Upper lobe of left lung (tissue), 6 donors: ENCODE data around the gene ANO10. TPM values are rescaled to one million over a fixed set of nuclear protein-coding genes. Genes with fewer than 3 reads are reported as not detected.
"Not testable (repeated sequence)": the region's sequence is repeated elsewhere in the genome, so short reads cannot be mapped to it uniquely, and the experiment has no call there.

ENCODE experiments used
- ATAC-seq, 2 donors: fragments of 200-7000 bp; cut with Tn5 transposase; one replicate each; pipeline ENCODE4 v1.9.1; 2022; ENCODE audit warnings: mild to moderate bottlenecking in 2 of 2, moderate library complexity in 2 of 2; ENCODE audit not compliant: low FRiP score in 2 of 2
- DNase-seq, 2 donors: peaks; one replicate each; pipeline ENCODE4 v3.0.0-alpha.2; 2019 to 2020
- H3K27ac ChIP-seq, 4 donors: fragments of 200-600 bp; sonication (generic); one replicate each; pipeline ENCODE4 v1.5.1; 2016 to 2019
- H3K27me3 ChIP-seq, 4 donors: fragments of 200-600 bp; sonication (generic); one replicate each; pipeline ENCODE4 v1.5.1; 2017 to 2019
- H3K36me3 ChIP-seq, 4 donors: fragments of 200-600 bp; sonication (generic); one replicate each; pipeline ENCODE4 v1.5.1; 2016 to 2019
- H3K4me1 ChIP-seq, 4 donors: fragments of 200-600 bp; sonication (generic); one replicate each; pipeline ENCODE4 v1.5.1; 2018 to 2019
- H3K4me3 ChIP-seq, 4 donors: fragments of 200-600 bp; sonication (generic); one replicate each; pipeline ENCODE4 v1.5.1; 2017 to 2019; ENCODE audit warnings: mild to moderate bottlenecking in 2 of 4, moderate library complexity in 1 of 4
- H3K9me3 ChIP-seq, 4 donors: fragments of 200-600 bp; sonication (generic); one replicate each; pipeline ENCODE4 v1.5.1; 2018 to 2019
- EP300 ChIP-seq, 4 donors: sonication (generic); formaldehyde crosslinking; IDR thresholded peaks; one replicate each; pipeline ENCODE4 v1.5.1; 2017; ENCODE audit warnings: antibody characterized with exemption in 4 of 4, control low read depth in 2 of 4
- POLR2A ChIP-seq, 4 donors: fragments of 450-650 bp; IDR thresholded peaks; one replicate each; pipeline ENCODE4 v1.5.1; 2016 to 2017; ENCODE audit warnings: antibody characterized with exemption in 4 of 4, mild to moderate bottlenecking in 2 of 4
- POLR2AphosphoS5 ChIP-seq, 2 donors: sonication (generic); formaldehyde crosslinking; IDR thresholded peaks; one replicate each; pipeline ENCODE4 v1.5.1; 2017; ENCODE audit warnings: antibody characterized with exemption in 2 of 2
- WGBS, 2 donors: methylation state at CpG; one replicate each; pipeline ENCODE4 v1.1.5; 2017 to 2018; 5-methylcytosine and 5-hydroxymethylcytosine counted together
- total RNA-seq, 6 donors: library from RNA; depleted of rRNA in 4 of 6; stranded (reverse); fragments of >200 nt in 4 of 6; gene quantifications; one replicate each; pipeline versions ENCODE4 v1.1.0 to v1.2.1, GENCODE V29; 2016 to 2021
- TF ChIP-seq, protein P1 (sequence below), 6 experiments: fragments of 450-650 bp in 4 of 6; fragments of 200-600 bp in 2 of 6; sonication (generic) in 2 of 6; IDR thresholded peaks; one replicate each; pipeline ENCODE4 v1.5.1; 2016 to 2019; ENCODE audit warnings: antibody characterized with exemption in 6 of 6
- donor health status: DM: no; HTN: no; CAD: no; lungs with moderate emphysema.
- donor health status: DM: no; HTN: yes; CAD: no; lungs with severe emphysema.

Gene ANO10
- total RNA-seq, 6 donors from 2014 or later = 12.9 to 27.2 (median 18.3) TPM

DNA sequence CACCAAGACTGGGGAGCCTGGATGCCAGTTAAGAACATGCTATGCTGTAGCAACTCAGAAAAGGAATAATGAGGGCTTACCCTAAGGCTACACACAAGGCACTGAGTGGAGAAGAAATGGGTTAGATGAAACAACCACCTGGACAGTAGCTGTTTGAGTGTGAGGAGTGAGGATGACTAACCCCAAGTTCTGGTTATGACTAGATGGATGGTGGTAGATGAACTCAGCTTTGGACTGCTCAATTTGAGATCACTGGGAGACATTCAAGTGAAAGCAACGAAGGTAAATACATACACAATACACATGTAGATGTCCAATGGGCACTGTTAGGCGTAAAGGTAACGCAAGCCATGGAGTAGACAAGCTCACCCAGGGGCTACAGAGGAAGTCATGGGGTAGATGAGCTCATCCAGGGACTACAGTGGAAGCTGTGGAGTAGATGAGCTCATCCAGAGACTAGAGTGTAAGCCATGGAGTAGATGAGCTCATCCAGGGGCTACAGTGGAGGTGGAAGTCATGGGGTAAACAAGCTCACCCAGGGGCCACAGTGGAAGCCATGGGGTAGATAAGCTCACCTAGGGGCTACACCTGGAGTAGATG lies 98.3 kb downstream of the ANO10 start:
- DNase-seq (no peak), ATAC-seq (no peak)
- Histone ChIP-seq H3K4me3 (no peak overlapping the region), H3K27me3 (no peaks in the 10 kb centered on the region), H3K4me1 (no peaks in the 10 kb centered on the region), H3K36me3 (no peaks in the 10 kb centered on the region), H3K27ac (no peak overlapping the region), H3K9me3 (peaks cover 0 to 11% (median 6%) of the 10 kb centered on the region in 4 donors)
- TF ChIP-seq, protein P1, sequence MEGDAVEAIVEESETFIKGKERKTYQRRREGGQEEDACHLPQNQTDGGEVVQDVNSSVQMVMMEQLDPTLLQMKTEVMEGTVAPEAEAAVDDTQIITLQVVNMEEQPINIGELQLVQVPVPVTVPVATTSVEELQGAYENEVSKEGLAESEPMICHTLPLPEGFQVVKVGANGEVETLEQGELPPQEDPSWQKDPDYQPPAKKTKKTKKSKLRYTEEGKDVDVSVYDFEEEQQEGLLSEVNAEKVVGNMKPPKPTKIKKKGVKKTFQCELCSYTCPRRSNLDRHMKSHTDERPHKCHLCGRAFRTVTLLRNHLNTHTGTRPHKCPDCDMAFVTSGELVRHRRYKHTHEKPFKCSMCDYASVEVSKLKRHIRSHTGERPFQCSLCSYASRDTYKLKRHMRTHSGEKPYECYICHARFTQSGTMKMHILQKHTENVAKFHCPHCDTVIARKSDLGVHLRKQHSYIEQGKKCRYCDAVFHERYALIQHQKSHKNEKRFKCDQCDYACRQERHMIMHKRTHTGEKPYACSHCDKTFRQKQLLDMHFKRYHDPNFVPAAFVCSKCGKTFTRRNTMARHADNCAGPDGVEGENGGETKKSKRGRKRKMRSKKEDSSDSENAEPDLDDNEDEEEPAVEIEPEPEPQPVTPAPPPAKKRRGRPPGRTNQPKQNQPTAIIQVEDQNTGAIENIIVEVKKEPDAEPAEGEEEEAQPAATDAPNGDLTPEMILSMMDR (IDR thresholded peaks at IDR 0.05) = no peak
- TF ChIP-seq EP300 (IDR thresholded peaks at IDR 0.05) = no peak
- no peak for TF ChIP-seq POLR2AphosphoS5 (IDR thresholded peaks at IDR 0.05)
- WGBS, 2 donors = 90 to 100% methylated on average over 3 of the region's 3 CpGs

DNA sequence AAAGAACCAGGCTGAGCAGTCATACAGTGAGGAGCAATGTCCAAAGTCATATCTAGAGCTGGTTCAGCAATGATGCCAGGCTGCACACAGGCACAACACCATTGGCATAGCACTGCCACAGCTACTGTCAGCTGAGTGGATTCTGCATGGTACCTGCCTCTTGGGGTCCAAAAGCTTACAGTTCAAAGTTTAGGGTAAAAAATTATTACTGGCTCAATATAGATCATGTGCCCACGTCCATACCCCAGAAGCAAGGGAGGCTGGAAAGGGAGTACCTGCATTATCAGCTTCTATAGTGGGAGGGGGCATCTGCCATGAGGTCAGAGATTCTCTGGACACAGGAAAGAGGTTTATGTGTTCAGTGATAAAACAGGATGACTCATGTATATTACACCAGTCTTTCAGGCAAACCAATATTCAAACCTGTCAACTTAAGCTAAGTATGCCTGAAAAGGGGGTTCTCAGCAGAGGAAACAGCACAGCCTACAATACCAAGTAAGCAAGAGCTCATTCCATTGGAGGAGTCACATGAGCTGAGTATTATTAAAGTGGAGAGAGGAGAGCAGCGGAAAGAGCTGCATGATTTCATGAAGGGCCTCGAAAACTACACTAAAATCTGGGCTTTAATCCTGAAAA lies 99.0 kb downstream of the ANO10 start:
- Histone ChIP-seq H3K9me3 (peaks cover 0 to 13% (median 9%) of the 10 kb centered on the region in 4 donors), H3K36me3 (no peaks in the 10 kb centered on the region), H3K27me3 (no peaks in the 10 kb centered on the region), H3K4me3 (no peak overlapping the region), H3K4me1 (no peaks in the 10 kb centered on the region), H3K27ac (no peak overlapping the region)
- 90 to 94% methylated on average over 3 of the region's 3 CpGs for WGBS, 2 donors
- no peak for TF ChIP-seq POLR2AphosphoS5 (IDR thresholded peaks at IDR 0.05)
- TF ChIP-seq EP300 (IDR thresholded peaks at IDR 0.05) = no peak
- TF ChIP-seq, protein P1 (IDR thresholded peaks at IDR 0.05) = no peak
- TF ChIP-seq POLR2A (IDR thresholded peaks at IDR 0.05) = no peak
- no peak for DNase-seq
- ATAC-seq = no peak

DNA sequence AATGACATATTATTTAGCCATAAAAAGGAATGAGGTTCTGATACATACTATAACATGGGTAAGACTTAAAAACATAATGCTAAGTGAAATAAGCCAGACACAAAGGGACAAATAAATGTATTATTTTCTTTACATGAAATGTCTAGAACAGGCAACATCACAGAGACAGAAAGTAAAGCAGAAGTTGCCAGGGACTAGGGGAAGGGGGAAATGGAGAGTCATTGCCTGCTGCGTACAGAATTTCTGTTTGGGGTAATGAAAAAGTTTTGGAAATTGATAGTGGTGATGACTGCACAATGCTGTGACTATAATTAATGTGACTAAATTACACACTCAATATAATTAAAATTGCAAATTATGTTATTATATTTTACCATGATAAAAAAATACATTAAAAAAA lies 99.9 kb downstream of the ANO10 start:
- 63 to 93% methylated on average over 1 of the region's 1 CpG for WGBS, 2 donors
- TF ChIP-seq POLR2AphosphoS5 (IDR thresholded peaks at IDR 0.05) = no peak
- no peak for TF ChIP-seq POLR2A (IDR thresholded peaks at IDR 0.05)
- TF ChIP-seq, protein P1 (IDR thresholded peaks at IDR 0.05) = no peak
- no peak for TF ChIP-seq EP300 (IDR thresholded peaks at IDR 0.05)
- H3K36me3 ChIP-seq = no peaks in the 10 kb centered on the region
- no peaks in the 10 kb centered on the region for H3K27me3 ChIP-seq
- no peak for DNase-seq
- H3K9me3 ChIP-seq = peaks cover 0 to 13% (median 9%) of the 10 kb centered on the region in 4 donors
- no peak overlapping the region for H3K4me3 ChIP-seq
- no peaks in the 10 kb centered on the region for H3K4me1 ChIP-seq
- no peak overlapping the region for H3K27ac ChIP-seq
- no peak for ATAC-seq

DNA sequence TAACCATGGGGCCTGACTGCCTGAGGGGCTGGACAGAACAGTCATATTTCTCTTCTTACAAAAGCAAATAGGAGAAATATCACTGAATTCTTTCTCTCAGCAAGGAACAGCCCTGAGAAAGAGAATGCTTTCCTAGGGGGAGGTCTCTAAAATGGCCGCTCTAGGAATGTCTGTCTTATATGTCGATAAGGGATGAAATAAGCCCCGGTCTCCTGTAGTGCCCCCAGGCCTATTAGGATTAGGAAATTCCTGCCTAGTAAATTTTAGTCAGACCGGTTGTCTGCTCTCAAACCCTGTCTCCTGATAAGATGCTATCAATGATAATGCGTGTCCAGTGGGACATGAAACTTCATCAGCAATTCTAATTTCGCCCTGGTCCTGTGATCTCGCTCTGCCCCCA lies 103.3 kb downstream of the ANO10 start:
- H3K27ac ChIP-seq, H3K27me3 ChIP-seq, ATAC-seq, H3K4me1 ChIP-seq, H3K4me3 ChIP-seq, H3K36me3 ChIP-seq, DNase-seq: not testable (repeated sequence)
- peaks cover 0 to 13% (median 9%) of the 10 kb centered on the region in 4 donors for H3K9me3 ChIP-seq
- WGBS, 2 donors = 95% methylated on average over 7 of the region's 7 CpGs

DNA sequence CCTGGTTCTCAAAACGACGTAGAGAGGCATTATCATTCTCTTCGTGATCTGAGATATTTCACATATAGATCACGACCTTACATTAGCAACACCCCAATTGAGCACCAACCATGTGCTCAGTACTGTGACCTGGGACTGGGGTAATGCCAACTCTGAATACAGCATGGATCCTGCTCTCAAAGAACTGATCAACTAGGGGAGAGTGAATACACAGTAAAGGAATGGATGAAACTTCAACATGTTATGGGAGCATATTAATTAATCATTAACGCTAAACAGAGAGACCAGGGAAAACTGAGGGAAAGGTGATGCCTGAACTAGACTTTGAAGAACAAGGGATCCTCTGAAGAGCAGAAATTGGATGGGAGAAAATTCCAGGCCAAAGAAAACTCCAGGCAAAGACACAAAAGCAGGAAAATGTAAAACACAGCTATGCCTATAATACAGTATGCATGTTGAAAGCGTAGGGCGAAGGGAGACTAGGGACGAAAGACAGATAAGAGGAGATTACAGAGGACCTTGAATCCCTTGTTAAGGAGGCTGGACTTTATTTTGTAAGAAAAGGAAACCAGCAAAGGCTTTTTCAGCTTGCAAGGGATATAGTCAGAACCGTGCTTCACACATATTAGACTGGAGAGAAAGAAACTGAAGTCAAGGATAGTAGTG lies 105.7 kb downstream of the ANO10 start:
- no peak overlapping the region for H3K4me3 ChIP-seq
- H3K4me1 ChIP-seq = no peaks in the 10 kb centered on the region
- ATAC-seq (no peak), DNase-seq (no peak)
- TF ChIP-seq POLR2A (IDR thresholded peaks at IDR 0.05) (no peak), EP300 (IDR thresholded peaks at IDR 0.05) (no peak), POLR2AphosphoS5 (IDR thresholded peaks at IDR 0.05) (no peak)
- TF ChIP-seq, protein P1 (IDR thresholded peaks at IDR 0.05) = no peak
- no peaks in the 10 kb centered on the region for H3K36me3 ChIP-seq
- H3K27me3 ChIP-seq = no peaks in the 10 kb centered on the region
- peaks cover 0 to 13% (median 9%) of the 10 kb centered on the region in 4 donors for H3K9me3 ChIP-seq
- H3K27ac ChIP-seq = no peak overlapping the region
- WGBS, 2 donors = 93% methylated on average over 9 of the region's 9 CpGs
